Trophoblast cell (in vitro differentiated cells and primary cell): ENCODE results near the gene USP4.
A peak's percentile ranks its signal among the peaks of the same experiment; 100 is the strongest.

ENCODE experiments used
- DNase-seq, 2 donors: peaks; one replicate each; pipeline ENCODE4 v3.0.0-alpha.2; 2016
- H2AFZ ChIP-seq: 2 replicates; pipeline ENCODE4 v1.6.1; 2013; ENCODE audit warnings: low read length, moderate library complexity, mild to moderate bottlenecking; ENCODE audit not compliant: insufficient read depth, poor library complexity
- H2AK5ac ChIP-seq: 2 replicates; pipeline ENCODE4 v1.6.1; 2013; ENCODE audit warnings: mild to moderate bottlenecking, low read length
- H2BK120ac ChIP-seq: 2 replicates; pipeline ENCODE4 v1.6.1; 2013; ENCODE audit warnings: low read length, mild to moderate bottlenecking, moderate library complexity; ENCODE audit not compliant: insufficient read depth, poor library complexity
- H2BK12ac ChIP-seq: 2 replicates; pipeline ENCODE4 v1.6.1; 2013; ENCODE audit warnings: mild to moderate bottlenecking, low read length, moderate library complexity
- H2BK5ac ChIP-seq: 2 replicates; pipeline ENCODE4 v1.6.1; 2013; ENCODE audit warnings: low read length, low read depth, moderate library complexity, mild to moderate bottlenecking; ENCODE audit not compliant: poor library complexity
- H3K14ac ChIP-seq: 2 replicates; pipeline ENCODE4 v1.6.1; 2013; ENCODE audit warnings: mild to moderate bottlenecking, low read length
- H3K18ac ChIP-seq: 2 replicates; pipeline ENCODE4 v1.6.1; 2013; ENCODE audit warnings: mild to moderate bottlenecking, low read length
- H3K23ac ChIP-seq: 2 replicates; pipeline ENCODE4 v1.6.1; 2013; ENCODE audit warnings: low read length
- H3K27ac ChIP-seq: 2 replicates; pipeline ENCODE4 v1.5.1; 2013; ENCODE audit warnings: low read depth, mild to moderate bottlenecking, inconsistent platforms, low read length, moderate library complexity
- H3K27me3 ChIP-seq: 2 replicates; pipeline ENCODE4 v1.6.1; 2013; ENCODE audit warnings: inconsistent platforms, mild to moderate bottlenecking, low read length, moderate library complexity; ENCODE audit not compliant: insufficient read depth
- H3K36me3 ChIP-seq, 2 experiments: 1 replicate in 1 of 2; 2 replicates in 1 of 2; pipeline ENCODE4 v1.6.1; 2013; ENCODE audit warnings: low read length in 2 of 2, mild to moderate bottlenecking in 2 of 2, moderate library complexity in 1 of 2; ENCODE audit not compliant: insufficient read depth in 2 of 2, control insufficient read depth in 1 of 2
- H3K4ac ChIP-seq: 2 replicates; pipeline ENCODE4 v1.6.1; 2013; ENCODE audit warnings: low read depth, mild to moderate bottlenecking, low read length, moderate library complexity
- H3K4me1 ChIP-seq, 2 experiments: 1 replicate in 1 of 2; 2 replicates in 1 of 2; pipeline ENCODE4 v1.6.1; 2013; ENCODE audit warnings: low read length in 2 of 2, mild to moderate bottlenecking in 2 of 2, moderate library complexity in 1 of 2; ENCODE audit not compliant: insufficient read depth in 2 of 2, control insufficient read depth in 1 of 2
- H3K4me2 ChIP-seq: 2 replicates; pipeline ENCODE4 v1.6.1; 2013; ENCODE audit warnings: inconsistent platforms, mild to moderate bottlenecking, low read length, moderate library complexity
- H3K4me3 ChIP-seq: 2 replicates; pipeline ENCODE4 v1.5.1; 2013; ENCODE audit warnings: mild to moderate bottlenecking, low read depth, low read length, inconsistent platforms
- H3K79me1 ChIP-seq: one replicate; pipeline ENCODE4 v1.6.1; 2013; ENCODE audit warnings: low read length
- H3K79me2 ChIP-seq: 2 replicates; pipeline ENCODE4 v1.6.1; 2013; ENCODE audit warnings: low read length, mild to moderate bottlenecking; ENCODE audit not compliant: control insufficient read depth, insufficient read depth, poor library complexity
- H3K9ac ChIP-seq: 2 replicates; pipeline ENCODE4 v1.6.1; 2013; ENCODE audit warnings: mild to moderate bottlenecking, low read length
- H3K9me3 ChIP-seq: 2 replicates; pipeline ENCODE4 v1.6.1; 2013; ENCODE audit warnings: low read depth, mild to moderate bottlenecking, control low read depth, inconsistent platforms, low read length; ENCODE audit not compliant: insufficient read depth
- H4K12ac ChIP-seq: 2 replicates; pipeline ENCODE4 v1.6.1; 2013; ENCODE audit warnings: low read depth, mild to moderate bottlenecking, low read length, moderate library complexity
- H4K8ac ChIP-seq: 2 replicates; pipeline ENCODE4 v1.6.1; 2013; ENCODE audit warnings: low read depth, mild to moderate bottlenecking, low read length, moderate library complexity
- H4K91ac ChIP-seq: one replicate; pipeline ENCODE4 v1.6.1; 2013; ENCODE audit warnings: low read depth, mild to moderate bottlenecking, low read length, moderate library complexity
- WGBS: extraction: QIAGEN DNeasy Blood & Tissue Kit; methylation state at CpG from one replicate; pipeline ENCODE4 v1.1.7; 2013; ENCODE audit warnings: missing lambda C conversion rate; ENCODE audit not compliant: insufficient read length, insufficient coverage; ENCODE audit errors: extremely low coverage; 5-methylcytosine and 5-hydroxymethylcytosine counted together

Gene USP4

DNA sequence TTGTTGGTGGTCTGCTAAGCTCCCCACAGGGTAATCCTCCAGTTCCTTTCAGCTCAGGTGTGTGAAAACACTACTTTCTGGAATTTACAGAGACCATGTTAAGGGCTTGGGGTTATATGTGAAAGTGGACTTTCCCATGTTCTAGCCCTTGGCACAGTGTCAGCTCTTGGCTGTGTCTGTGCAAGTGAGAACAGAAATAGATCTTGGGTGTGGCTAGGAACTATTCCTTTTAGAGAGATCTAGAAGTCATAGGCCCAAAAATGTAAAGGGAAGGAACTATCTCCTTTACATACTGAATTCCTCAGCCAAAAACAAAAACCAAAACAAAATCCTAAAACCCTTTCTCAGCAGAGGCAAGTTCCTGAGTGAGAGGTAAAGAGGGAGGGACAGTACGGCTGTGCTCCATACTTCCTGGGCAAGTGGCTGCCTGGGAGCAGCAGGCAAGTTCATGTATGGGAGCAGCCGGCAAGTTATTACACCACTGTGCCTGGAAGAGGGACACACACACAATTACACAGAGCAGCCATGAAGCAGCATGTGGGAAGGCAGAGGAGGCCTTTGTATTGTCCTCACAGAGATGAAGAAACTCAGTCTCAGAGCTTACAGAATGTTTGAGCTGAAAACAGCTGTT is 43.0 kb downstream of the USP4 start:
- Histone ChIP-seq H3K9me3 (no peaks in the 10 kb centered on the region), H3K23ac (no peak overlapping the region), H3K4ac (no peak overlapping the region), H2AK5ac (no peak overlapping the region), H3K9ac (no peak overlapping the region), H4K8ac (no peak overlapping the region), H3K27ac (no peak overlapping the region), H3K27me3 (no peaks in the 10 kb centered on the region), H3K79me1 (no peaks in the 10 kb centered on the region), H4K91ac (no peak overlapping the region), H3K18ac (no peak overlapping the region), H2BK5ac (no peak overlapping the region), H2AFZ (no peak overlapping the region), H3K36me3 (peaks cover 53 to 70% of the 10 kb centered on the region in 2 experiments), H4K12ac (no peak overlapping the region), H2BK12ac (no peak overlapping the region), H3K4me1 (no peaks in the 10 kb centered on the region), H3K4me2 (no peak overlapping the region), H3K79me2 (no peaks in the 10 kb centered on the region), H3K14ac (no peak overlapping the region), H3K4me3 (no peak overlapping the region), H2BK120ac (no peak overlapping the region)
- DNase-seq, result no peak
- WGBS, result no CpG with 5 or more reads among the region's 2 CpGs

- Histone ChIP-seq H3K9ac (no peak overlapping the region), H3K36me3 (peaks cover 50 to 67% of the 10 kb centered on the region in 2 experiments), H2AFZ (no peak overlapping the region), H2BK12ac (no peak overlapping the region), H3K4me1 (no peaks in the 10 kb centered on the region), H3K23ac (no peak overlapping the region), H3K79me1 (no peaks in the 10 kb centered on the region), H2BK120ac (no peak overlapping the region), H3K9me3 (no peaks in the 10 kb centered on the region), H3K4me2 (no peak overlapping the region), H4K8ac (no peak overlapping the region), H3K18ac (no peak overlapping the region), H3K4me3 (no peak overlapping the region), H4K91ac (no peak overlapping the region), H4K12ac (no peak overlapping the region), H3K79me2 (no peaks in the 10 kb centered on the region), H3K4ac (no peak overlapping the region), H3K27me3 (no peaks in the 10 kb centered on the region), H2AK5ac (no peak overlapping the region), H3K27ac (no peak overlapping the region), H2BK5ac (no peak overlapping the region), H3K14ac (no peak overlapping the region)
- WGBS, result no CpG with 5 or more reads among the region's 11 CpGs
- DNase-seq, result peak; percentile 25 to 74
These were observed 44.3 kb downstream of the USP4 start for GRCh38 chr3:49295489-49296058.

GRCh38 chr3:49294343-49294742 is 45.5 kb downstream of the USP4 start:
- Histone ChIP-seq H3K36me3 (peaks cover 53 to 69% of the 10 kb centered on the region in 2 experiments), H4K8ac (no peak overlapping the region), H2BK12ac (no peak overlapping the region), H2BK5ac (no peak overlapping the region), H3K18ac (no peak overlapping the region), H4K12ac (no peak overlapping the region), H3K79me2 (no peaks in the 10 kb centered on the region), H4K91ac (no peak overlapping the region), H3K4me2 (no peak overlapping the region), H3K4ac (no peak overlapping the region), H3K27ac (no peak overlapping the region), H3K4me3 (no peak overlapping the region), H2AFZ (no peak overlapping the region), H3K79me1 (no peaks in the 10 kb centered on the region), H3K23ac (no peak overlapping the region), H3K9me3 (no peaks in the 10 kb centered on the region), H3K27me3 (no peaks in the 10 kb centered on the region), H3K9ac (no peak overlapping the region), H2BK120ac (no peak overlapping the region), H3K4me1 (no peaks in the 10 kb centered on the region), H3K14ac (no peak overlapping the region), H2AK5ac (no peak overlapping the region)
- no CpG with 5 or more reads among the region's 8 CpGs for WGBS
- DNase-seq, result no peak

DNA sequence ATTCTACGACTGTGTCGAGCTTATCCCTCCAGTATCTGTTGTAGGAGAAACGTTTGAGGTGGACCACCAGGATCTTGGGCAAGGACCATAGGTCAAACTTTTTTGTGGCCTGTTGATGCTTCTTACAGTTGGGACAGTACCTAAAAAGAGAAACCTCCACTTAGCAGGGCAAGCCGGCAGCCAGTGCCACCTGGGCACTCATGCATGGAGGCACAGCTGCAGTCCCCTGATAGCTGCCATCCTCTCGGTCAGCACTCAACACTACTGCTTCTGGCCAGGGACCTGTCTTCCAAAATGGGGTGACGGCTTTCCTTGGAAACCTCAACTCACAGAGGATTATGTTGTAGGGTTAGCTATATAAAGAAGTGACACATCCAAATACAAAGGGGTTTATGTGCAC is 55.9 kb downstream of the USP4 start:
- H2BK5ac ChIP-seq, result no peak overlapping the region
- H4K8ac ChIP-seq, result no peak overlapping the region
- no CpG with 5 or more reads among the region's 6 CpGs for WGBS
- no peaks in the 10 kb centered on the region for H3K79me2 ChIP-seq
- H4K12ac ChIP-seq, result no peak overlapping the region
- no peak overlapping the region for H3K14ac ChIP-seq
- H3K23ac ChIP-seq, result no peak overlapping the region
- H2AK5ac ChIP-seq, result no peak overlapping the region
- no peaks in the 10 kb centered on the region for H3K4me1 ChIP-seq
- H4K91ac ChIP-seq, result no peak overlapping the region
- no peak overlapping the region for H2AFZ ChIP-seq
- peaks cover 3% of the 10 kb centered on the region for H3K9me3 ChIP-seq
- DNase-seq, result no peak
- no peak overlapping the region for H2BK12ac ChIP-seq
- no peak overlapping the region for H3K4me2 ChIP-seq
- H3K36me3 ChIP-seq, result peaks cover 44 to 61% of the 10 kb centered on the region in 2 experiments
- H3K27me3 ChIP-seq, result no peaks in the 10 kb centered on the region
- no peak overlapping the region for H3K27ac ChIP-seq
- no peak overlapping the region for H3K4ac ChIP-seq
- no peak overlapping the region for H3K4me3 ChIP-seq
- H2BK120ac ChIP-seq, result no peak overlapping the region
- no peaks in the 10 kb centered on the region for H3K79me1 ChIP-seq
- H3K18ac ChIP-seq, result no peak overlapping the region
- no peak overlapping the region for H3K9ac ChIP-seq
